GM19240 (cell line): ENCODE results near the gene OPN1MW3.
"Not testable (repeated sequence)": the region's sequence is repeated elsewhere in the genome, so short reads cannot be mapped to it uniquely, and the experiment has no call there.

Source experiments
- DNase-seq: peaks from one replicate; pipeline ENCODE4 v3.0.0; 2011; ENCODE audit warnings: low spot score; ENCODE audit not compliant: insufficient read length

The OPN1MW3 gene

DNA sequence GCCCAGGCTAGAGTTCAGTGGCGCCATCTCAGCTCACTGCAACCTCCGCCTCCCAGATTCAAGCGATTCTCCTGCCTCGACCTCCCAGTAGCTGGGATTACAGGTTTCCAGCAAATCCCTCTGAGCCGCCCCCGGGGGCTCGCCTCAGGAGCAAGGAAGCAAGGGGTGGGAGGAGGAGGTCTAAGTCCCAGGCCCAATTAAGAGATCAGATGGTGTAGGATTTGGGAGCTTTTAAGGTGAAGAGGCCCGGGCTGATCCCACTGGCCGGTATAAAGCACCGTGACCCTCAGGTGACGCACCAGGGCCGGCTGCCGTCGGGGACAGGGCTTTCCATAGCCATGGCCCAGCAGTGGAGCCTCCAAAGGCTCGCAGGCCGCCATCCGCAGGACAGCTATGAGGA lies at the start of gene OPN1MW3:
TSS of gene OPN1MW3 (plus strand) at position 301 of the 400 bp plus-strand sequence. CDS start at position 339, 38 bp downstream.
- DNase-seq: not testable (repeated sequence)

DNA sequence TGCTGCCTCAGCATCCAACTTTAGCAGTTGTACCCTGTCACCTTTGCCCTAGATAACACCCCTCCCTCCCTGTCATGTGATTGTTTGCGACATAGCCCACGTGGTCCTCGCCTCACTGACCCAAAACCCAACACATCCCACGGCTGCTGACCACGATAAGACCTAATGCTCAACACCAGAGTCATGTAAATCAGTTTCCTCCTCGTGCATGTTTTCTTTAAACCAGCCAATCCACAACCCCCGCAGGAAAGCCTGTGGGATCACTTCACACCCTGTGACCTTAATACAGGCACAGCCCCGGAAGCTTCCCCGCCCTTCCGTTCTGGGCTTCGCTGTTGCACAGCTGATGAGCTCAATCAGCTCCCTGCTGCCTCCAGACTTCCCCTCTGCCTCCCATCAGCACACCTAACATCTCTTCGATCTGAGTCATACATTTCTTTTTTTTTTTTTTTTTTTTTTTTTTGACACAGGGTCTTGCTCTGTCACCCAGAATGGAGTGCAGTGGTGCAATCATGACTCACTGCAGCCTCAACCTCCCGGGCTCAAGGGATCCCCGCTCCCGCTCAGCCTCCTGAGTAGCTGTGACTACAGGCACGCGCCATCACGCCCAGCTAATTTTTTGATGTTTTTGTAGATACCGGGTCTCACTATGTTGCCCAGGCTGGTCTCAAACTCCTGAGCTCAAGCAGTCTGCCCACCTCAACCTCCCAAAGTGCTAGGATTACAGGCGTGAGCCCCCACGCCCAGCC lies 47.5 kb upstream of the OPN1MW3 start:
- DNase-seq: not testable (repeated sequence)

DNA sequence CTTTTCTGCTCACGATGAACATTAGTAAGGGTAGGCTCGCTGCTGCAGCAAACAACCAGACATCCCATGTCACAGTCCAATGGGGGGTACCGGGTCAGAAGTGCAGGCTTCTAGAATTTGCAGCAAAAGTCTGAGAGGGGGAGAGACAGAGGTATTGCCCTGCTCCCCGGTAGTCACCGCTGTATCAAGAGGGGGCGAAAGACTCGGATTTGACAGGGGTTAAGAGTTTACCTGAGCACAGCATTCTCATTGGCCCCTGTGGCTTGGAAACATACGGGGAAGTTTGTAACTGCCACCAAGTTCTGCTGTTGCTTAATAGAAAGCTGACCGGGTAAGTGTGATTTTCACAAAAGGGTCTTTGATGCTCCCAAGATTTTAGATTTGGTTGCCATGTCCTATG lies 46.3 kb upstream of the OPN1MW3 start:
- not testable (repeated sequence) for DNase-seq

DNA sequence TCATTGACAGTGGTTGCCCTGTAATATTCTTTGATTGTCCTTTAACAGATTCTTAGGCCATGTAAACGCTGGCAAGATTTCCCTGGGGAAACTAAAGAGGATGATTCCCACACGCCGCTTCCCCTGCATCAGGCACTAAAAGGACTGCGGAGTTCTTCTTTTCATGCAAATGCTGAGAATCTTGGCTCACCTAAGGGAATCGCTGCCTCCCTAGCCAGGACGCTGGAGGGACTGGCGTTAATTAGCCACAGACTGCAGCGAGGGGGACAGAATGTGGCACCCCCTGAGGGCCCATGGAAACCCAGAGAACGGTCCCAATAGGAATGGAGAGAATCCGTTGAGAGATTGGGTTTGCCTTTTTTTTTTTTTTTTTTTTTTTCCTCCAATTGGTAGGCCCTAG lies 45.9 kb upstream of the OPN1MW3 start:
- not testable (repeated sequence) for DNase-seq

DNA sequence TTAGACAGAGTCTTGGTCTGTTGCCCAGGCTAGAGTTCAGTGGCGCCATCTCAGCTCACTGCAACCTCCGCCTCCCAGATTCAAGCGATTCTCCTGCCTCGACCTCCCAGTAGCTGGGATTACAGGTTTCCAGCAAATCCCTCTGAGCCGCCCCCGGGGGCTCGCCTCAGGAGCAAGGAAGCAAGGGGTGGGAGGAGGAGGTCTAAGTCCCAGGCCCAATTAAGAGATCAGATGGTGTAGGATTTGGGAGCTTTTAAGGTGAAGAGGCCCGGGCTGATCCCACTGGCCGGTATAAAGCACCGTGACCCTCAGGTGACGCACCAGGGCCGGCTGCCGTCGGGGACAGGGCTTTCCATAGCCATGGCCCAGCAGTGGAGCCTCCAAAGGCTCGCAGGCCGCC lies 37.9 kb upstream of the OPN1MW3 start, which contains the start of gene OPN1MW2:
TSS of gene OPN1MW2 (plus strand) at position 301 of the 400 bp plus-strand sequence. CDS start at position 361, 60 bp downstream.
- DNase-seq: not testable (repeated sequence)

DNA sequence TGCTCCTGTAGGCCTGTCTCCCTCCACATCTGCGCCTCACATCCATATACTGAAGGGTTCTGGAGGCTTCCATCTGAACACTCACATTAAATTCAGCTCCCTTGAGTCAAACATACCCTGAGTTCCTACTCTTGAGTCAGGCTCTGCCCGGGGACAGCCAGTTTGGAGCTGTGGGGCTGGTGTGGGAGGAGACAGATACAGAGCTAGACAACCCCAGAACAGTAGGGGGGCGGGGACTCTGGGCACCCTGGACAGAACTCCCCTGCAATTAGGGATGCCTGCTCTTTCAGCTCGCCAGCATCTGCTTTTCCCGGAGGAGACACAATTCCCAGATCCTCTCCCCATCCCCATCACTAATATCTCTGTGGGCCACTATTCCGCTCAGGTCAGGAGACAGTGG lies 32.1 kb upstream of the OPN1MW3 start:
- DNase-seq: not testable (repeated sequence)

DNA sequence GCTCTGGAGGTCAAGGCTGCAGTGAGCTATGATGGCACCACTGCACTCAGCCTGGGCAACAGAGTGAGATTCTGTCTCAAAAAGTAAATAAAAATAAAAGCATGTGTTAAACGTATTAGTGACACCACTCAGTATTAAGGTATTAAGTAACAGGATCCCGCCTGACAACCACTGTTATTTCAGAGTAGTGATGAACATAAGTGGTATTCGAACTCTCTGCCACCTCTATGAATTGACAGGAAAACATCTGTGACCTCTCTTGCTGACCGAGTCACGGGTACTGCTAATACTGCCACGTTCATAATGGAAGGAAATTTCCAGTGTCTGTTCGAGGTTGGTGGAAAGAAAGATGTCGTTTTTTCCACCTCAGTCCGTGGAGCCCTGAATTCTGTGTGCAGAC lies 30.7 kb upstream of the OPN1MW3 start:
- DNase-seq: not testable (repeated sequence)

DNA sequence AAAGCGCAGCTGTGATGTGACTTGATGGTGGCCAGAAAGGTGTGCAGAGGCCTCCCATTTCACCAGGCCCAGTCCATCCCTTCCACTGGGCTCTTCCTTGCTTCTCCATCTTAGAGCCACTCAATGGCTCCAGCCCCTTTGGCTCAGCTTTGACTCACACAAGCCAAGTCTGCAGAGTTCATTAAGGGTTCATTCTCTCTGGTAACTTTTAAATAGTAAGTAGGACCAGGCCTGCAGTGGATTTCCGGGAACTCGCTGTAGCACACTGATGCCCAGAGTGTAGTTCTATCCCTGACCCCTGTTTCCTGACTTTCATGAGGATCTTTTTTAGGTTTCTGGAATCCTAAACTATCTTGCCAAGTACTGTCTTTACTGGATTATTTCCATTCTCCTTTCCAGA lies 25.9 kb upstream of the OPN1MW3 start:
- DNase-seq: not testable (repeated sequence)

DNA sequence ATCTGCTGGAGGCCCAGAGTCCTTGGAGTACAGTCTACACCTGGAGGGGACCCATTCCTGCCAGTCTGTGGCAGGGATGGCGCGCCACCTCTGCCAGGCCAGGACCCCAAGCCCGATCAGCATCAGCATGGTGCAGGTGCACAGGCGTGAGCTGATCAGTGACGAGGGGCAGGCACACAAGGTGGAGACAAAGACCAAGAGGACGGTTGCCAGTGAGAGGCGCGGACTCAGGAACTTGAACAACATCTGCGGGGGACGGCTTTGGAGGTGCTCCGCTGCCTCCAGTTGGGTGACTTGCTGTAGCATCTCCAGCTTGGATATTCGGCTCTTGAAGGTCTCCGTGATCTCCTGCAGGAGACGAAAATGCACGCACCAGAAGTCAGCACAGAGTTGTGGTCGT lies 23.8 kb upstream of the OPN1MW3 start:
- DNase-seq: not testable (repeated sequence)

DNA sequence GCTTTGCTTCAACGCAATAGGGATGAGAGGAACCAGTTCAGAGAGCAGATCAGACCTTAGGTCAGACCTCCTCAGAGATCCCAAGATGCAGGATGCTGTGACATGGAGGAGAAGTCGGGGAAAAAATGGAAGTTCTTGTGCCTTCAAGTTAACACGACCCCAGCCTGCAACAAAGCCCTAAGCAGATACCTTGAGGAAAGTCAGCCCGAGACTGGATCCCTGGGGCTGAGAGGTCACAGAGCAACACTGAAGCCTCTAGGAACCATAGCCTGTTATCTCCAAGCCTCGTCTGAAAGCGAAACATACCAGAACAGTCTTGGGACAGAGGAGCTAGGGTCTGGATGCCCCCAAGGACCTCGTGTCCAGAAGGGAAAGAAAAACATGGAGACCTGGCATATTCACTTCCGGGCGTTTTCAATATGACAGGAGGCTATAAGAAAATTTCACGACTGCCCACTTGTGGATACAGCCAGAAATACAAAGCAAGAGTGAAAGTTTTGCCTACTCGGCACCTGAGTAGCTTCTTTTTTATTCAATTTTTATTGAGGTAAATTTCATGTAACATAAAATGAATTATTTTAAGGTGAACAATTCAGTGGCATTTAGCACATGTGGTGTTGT lies 18.3 kb upstream of the OPN1MW3 start:
- DNase-seq: not testable (repeated sequence)

DNA sequence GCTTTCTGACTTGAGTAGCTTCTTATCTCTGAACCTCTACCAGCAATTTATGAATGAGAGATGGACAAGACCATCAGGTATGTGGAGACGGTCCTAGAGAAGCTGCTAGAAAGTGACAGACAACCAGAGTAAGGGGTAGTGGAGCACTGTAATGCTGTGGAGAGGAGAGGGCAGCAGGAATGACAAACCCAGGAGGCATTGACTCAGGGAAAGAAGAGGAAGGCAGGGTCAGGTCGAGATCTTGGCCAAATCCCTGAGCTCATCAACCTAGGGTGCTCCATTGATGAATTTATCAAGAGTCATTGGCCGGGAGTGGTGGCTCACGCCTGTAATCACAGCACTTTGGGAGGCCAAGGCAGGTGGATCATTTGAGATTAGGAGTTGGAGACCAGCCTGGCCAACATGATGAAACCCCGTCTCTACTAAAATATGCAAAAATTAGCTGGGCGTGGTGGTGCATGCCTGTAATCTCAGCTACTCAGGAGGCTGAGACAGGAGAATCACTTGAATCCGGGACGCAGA lies 17.3 kb upstream of the OPN1MW3 start:
- DNase-seq: peak; percentile 14

DNA sequence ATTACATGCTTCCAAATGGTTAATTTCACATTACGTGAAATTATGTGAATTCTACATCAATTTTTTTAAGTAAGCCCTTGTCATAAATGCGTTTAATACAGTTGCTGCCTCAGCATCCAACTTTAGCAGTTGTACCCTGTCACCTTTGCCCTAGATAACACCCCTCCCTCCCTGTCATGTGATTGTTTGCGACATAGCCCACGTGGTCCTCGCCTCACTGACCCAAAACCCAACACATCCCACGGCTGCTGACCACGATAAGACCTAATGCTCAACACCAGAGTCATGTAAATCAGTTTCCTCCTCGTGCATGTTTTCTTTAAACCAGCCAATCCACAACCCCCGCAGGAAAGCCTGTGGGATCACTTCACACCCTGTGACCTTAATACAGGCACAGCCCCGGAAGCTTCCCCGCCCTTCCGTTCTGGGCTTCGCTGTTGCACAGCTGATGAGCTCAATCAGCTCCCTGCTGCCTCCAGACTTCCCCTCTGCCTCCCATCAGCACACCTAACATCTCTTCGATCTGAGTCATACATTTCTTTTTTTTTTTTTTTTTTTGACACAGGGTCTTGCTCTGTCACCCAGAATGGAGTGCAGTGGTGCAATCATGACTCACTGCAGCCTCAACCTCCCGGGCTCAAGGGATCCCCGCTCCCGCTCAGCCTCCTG lies 9.9 kb upstream of the OPN1MW3 start:
- not testable (repeated sequence) for DNase-seq

DNA sequence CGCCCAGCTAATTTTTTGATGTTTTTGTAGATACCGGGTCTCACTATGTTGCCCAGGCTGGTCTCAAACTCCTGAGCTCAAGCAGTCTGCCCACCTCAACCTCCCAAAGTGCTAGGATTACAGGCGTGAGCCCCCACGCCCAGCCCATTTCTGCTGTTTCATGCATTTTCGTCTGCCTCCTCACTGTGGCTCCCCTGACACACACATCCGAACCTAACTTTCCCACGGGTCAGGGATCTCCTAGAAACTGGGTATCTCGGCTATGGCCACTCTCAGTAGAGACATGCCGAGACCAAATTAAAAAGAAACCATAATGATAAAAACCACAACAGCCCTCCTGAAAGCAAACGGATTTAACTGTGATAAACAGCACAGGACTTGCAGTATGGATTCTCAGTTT lies 9.3 kb upstream of the OPN1MW3 start:
- not testable (repeated sequence) for DNase-seq

DNA sequence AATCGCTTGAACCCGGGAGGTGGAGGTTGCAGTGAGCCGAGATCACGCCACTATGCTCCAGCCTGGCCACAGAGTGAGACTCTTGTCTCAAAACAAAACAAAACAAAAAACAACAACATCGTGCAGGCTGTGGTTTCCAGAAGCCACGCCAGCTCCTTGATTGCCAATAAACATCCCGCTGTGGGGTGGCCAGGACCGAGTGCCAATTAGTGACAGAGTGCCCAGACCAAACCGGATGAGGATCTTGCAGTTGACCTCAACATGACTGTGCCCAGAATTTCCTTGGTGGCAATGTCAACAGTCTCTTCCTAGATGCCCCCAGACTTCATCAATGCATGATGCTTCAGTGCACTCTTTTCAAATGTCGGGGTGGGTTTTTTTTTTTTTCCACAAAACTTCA lies 1.3 kb downstream of the OPN1MW3 start:
- DNase-seq: not testable (repeated sequence)

DNA sequence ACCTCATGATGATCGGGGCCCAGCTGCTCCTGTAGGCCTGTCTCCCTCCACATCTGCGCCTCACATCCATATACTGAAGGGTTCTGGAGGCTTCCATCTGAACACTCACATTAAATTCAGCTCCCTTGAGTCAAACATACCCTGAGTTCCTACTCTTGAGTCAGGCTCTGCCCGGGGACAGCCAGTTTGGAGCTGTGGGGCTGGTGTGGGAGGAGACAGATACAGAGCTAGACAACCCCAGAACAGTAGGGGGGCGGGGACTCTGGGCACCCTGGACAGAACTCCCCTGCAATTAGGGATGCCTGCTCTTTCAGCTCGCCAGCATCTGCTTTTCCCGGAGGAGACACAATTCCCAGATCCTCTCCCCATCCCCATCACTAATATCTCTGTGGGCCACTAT lies 5.7 kb downstream of the OPN1MW3 start:
- not testable (repeated sequence) for DNase-seq

DNA sequence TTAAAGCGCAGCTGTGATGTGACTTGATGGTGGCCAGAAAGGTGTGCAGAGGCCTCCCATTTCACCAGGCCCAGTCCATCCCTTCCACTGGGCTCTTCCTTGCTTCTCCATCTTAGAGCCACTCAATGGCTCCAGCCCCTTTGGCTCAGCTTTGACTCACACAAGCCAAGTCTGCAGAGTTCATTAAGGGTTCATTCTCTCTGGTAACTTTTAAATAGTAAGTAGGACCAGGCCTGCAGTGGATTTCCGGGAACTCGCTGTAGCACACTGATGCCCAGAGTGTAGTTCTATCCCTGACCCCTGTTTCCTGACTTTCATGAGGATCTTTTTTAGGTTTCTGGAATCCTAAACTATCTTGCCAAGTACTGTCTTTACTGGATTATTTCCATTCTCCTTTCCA lies 11.9 kb downstream of the OPN1MW3 start:
- not testable (repeated sequence) for DNase-seq

DNA sequence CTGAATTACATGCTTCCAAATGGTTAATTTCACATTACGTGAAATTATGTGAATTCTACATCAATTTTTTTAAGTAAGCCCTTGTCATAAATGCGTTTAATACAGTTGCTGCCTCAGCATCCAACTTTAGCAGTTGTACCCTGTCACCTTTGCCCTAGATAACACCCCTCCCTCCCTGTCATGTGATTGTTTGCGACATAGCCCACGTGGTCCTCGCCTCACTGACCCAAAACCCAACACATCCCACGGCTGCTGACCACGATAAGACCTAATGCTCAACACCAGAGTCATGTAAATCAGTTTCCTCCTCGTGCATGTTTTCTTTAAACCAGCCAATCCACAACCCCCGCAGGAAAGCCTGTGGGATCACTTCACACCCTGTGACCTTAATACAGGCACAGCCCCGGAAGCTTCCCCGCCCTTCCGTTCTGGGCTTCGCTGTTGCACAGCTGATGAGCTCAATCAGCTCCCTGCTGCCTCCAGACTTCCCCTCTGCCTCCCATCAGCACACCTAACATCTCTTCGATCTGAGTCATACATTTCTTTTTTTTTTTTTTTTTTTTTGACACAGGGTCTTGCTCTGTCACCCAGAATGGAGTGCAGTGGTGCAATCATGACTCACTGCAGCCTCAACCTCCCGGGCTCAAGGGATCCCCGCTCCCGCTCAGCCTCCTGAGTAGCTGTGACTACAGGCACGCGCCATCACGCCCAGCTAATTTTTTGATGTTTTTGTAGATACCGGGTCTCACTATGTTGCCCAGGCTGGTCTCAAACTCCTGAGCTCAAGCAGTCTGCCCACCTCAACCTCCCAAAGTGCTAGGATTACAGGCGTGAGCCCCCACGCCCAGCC lies 27.3 kb downstream of the OPN1MW3 start:
- DNase-seq: not testable (repeated sequence)

DNA sequence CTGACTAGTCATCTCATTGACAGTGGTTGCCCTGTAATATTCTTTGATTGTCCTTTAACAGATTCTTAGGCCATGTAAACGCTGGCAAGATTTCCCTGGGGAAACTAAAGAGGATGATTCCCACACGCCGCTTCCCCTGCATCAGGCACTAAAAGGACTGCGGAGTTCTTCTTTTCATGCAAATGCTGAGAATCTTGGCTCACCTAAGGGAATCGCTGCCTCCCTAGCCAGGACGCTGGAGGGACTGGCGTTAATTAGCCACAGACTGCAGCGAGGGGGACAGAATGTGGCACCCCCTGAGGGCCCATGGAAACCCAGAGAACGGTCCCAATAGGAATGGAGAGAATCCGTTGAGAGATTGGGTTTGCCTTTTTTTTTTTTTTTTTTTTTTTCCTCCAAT lies 29.0 kb downstream of the OPN1MW3 start:
- not testable (repeated sequence) for DNase-seq

DNA sequence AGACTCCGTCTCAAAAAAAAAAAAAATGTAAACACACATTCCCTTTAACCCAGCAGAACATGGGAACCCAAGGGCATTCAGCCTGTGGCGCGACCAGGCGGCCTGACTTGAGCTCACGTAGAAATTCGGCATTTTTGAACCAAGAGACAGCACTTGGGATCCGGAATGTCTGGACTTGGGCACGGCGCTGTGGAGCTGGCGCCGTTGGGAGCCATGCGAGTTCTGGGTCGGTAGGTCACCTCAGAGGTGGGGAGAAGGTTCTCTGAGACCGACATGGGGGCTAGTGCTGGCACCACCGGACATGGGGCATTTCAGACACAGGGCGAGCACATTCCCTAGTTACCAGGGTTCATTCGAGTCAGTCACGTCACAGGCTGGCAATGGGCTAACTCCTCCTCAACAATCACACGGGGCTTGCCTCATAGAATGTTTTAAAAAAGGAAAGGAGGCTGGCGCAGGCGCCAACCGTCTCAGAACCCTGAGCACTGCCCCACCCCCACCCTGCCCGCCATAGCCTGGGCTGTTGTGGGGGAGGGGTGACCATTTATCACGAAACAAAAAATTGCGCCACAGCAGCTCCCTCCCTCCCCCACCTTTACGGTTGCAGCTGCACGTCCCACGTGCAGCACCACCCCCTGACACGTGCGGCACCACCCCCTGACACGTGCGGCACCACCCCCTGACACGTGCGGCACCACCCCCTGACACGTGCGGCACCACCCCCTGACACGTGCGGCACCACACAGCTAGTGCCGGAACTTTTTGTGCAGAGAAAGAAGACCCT lies 37.6 kb downstream of the OPN1MW3 start, which contains the start of gene TEX28:
TSS of gene TEX28 (minus strand) at position 334 of the 784 bp plus-strand sequence. CDS start 3,007 bp downstream, outside the sequence.
- DNase-seq: no peak
